ENCODE results near the gene BBLN. TPM values are rescaled to one million over a fixed set of nuclear protein-coding genes. Genes with fewer than 3 reads are reported as not detected.

Gene BBLN
- total RNA-seq, 1 experiment from 2014 or later, result 48.5 TPM

GRCh38 chr9:128139621-128140020 lies 20.4 kb upstream of the BBLN start:
- DNase-seq (ENCODE audit: low read depth, low spot score) (no peak), ATAC-seq (no peak)
- CTCF ChIA-PET, result no interaction called here
- no peaks in the 10 kb centered on the region for H3K36me3 ChIP-seq (ENCODE audit: control insufficient read depth, insufficient read depth, low read length)
- in situ Hi-C loops (cut with HindIII; ENCODE audit: low pct_unique_long_range_greater_than_20kb, low sequenced_read_pairs), result no loop called here
- POLR2A ChIA-PET, result no interaction called here
- H3K27me3 ChIP-seq (ENCODE audit: control insufficient read depth, insufficient read depth, low read length), result no peaks in the 10 kb centered on the region
- H3K4me1 ChIP-seq (ENCODE audit: control insufficient read depth, insufficient read depth, low read length), result no peaks in the 10 kb centered on the region
- TF ChIP-seq TCF7L2 (IDR thresholded peaks at IDR 0.05; ENCODE audit: low read depth, low read length), result no peak
- TF ChIP-seq REST (IDR thresholded peaks at IDR 0.05; ENCODE audit: insufficient read depth in 1 of 2, low read depth in 2 of 2, low read length in 1 of 2), result no peak
- no peak for TF ChIP-seq POLR2AphosphoS5 (IDR thresholded peaks at IDR 0.05; ENCODE audit: low read depth, low read length)
- TF ChIP-seq CTCF (IDR thresholded peaks at IDR 0.05), result no peak
- TF ChIP-seq SIN3A (IDR thresholded peaks at IDR 0.05; ENCODE audit: borderline replicate concordance, insufficient read depth, low read depth, low read length), result no peak
- intact Hi-C loops (cut with micrococcal nuclease; ENCODE audit: unreplicated experiment), result no loop called here
- BruUV-seq (replicated peaks), result no TSS peak
- H3K27ac ChIP-seq (ENCODE audit: low read length), result no peak overlapping the region
- H3K9me3 ChIP-seq (ENCODE audit: control insufficient read depth, insufficient read depth, low read depth, low read length), result no peaks in the 10 kb centered on the region
- H3K4me3 ChIP-seq (ENCODE audit: low read depth in 2 of 2, low read length in 2 of 2), result no peak overlapping the region

GRCh38 chr9:128141604-128142003 lies 18.5 kb upstream of the BBLN start:
- ChIA-PET POLR2A (no interaction called here), CTCF (no interaction called here)
- no TSS peak for BruUV-seq (replicated peaks)

More at GRCh38 chr9:128141604-128142003, 18.5 kb upstream of the BBLN start:
- H3K4me1 ChIP-seq (ENCODE audit: control insufficient read depth, insufficient read depth, low read length), result no peaks in the 10 kb centered on the region
- H3K4me3 ChIP-seq (ENCODE audit: low read depth in 2 of 2, low read length in 2 of 2), result no peak overlapping the region
- no peaks in the 10 kb centered on the region for H3K36me3 ChIP-seq (ENCODE audit: control insufficient read depth, insufficient read depth, low read length)
- no peaks in the 10 kb centered on the region for H3K9me3 ChIP-seq (ENCODE audit: control insufficient read depth, insufficient read depth, low read depth, low read length)
- H3K27me3 ChIP-seq (ENCODE audit: control insufficient read depth, insufficient read depth, low read length), result no peaks in the 10 kb centered on the region
- in situ Hi-C loops (cut with HindIII; ENCODE audit: low pct_unique_long_range_greater_than_20kb, low sequenced_read_pairs), result no loop called here
- intact Hi-C loops (cut with micrococcal nuclease; ENCODE audit: unreplicated experiment), result no loop called here
- DNase-seq (ENCODE audit: low read depth, low spot score) (no peak), ATAC-seq (no peak)
- H3K27ac ChIP-seq (ENCODE audit: low read length), result no peak overlapping the region
- TF ChIP-seq TCF7L2 (IDR thresholded peaks at IDR 0.05; ENCODE audit: low read depth, low read length) (no peak), SIN3A (IDR thresholded peaks at IDR 0.05; ENCODE audit: borderline replicate concordance, insufficient read depth, low read depth, low read length) (no peak), POLR2AphosphoS5 (IDR thresholded peaks at IDR 0.05; ENCODE audit: low read depth, low read length) (no peak), CTCF (IDR thresholded peaks at IDR 0.05) (no peak), REST (IDR thresholded peaks at IDR 0.05; ENCODE audit: insufficient read depth in 1 of 2, low read depth in 2 of 2, low read length in 1 of 2) (no peak)

Data from Panc1 (cell line).